GM21360 (cell line): ENCODE data around the gene ATXN2.
"Not testable (repeated sequence)": the region's sequence is repeated elsewhere in the genome, so short reads cannot be mapped to it uniquely, and the experiment has no call there.

Experiments
- ATAC-seq: cut with Tn5 transposase; IDR thresholded peaks from one replicate; pipeline ENCODE4 v1.9.1; 2021; ENCODE audit warnings: mild to moderate bottlenecking, moderate library complexity; ENCODE audit not compliant: unreplicated experiment

Gene ATXN2

DNA sequence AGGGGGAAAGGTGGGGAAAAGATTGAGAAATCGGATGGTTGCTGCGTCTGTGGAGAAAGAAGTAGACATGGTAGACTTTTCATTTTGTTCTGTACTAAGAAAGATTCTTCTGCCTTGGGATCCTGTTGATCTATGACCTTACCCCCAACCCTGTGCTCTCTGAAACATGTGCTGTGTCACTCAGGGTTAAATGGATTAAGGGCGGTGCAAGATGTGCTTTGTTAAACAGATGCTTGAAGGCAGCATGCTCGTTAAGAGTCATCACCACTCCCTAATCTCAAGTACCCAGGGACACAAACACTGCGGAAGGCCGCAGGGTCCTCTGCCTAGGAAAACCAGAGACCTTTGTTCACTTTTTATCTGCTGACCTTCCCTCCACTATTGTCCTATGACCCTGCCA is 91.4 kb downstream of the ATXN2 start:
- not testable (repeated sequence) for ATAC-seq

DNA sequence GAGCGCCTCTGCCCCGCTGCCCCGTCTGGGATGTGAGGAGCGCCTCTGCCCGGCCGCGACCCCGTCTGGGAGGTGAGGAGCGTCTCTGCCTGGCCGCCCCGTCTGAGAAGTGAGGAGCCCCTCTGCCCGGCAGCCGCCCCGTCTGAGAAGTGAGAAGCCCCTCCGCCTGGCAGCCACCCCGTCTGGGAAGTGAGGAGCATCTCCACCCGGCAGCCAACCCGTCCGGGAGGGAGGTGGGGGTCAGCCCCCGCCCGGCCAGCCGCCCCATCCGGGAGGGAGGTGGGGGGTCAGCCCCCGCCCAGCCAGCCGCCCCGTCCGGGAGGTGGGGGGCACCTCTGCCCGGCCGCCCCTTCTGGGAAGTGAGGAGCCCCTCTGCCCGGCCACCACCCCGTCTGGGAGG is 91.9 kb downstream of the ATXN2 start:
- ATAC-seq = not testable (repeated sequence)

GRCh38 chr12:111506260-111506659 is 92.9 kb downstream of the ATXN2 start:
- no peak for ATAC-seq

DNA sequence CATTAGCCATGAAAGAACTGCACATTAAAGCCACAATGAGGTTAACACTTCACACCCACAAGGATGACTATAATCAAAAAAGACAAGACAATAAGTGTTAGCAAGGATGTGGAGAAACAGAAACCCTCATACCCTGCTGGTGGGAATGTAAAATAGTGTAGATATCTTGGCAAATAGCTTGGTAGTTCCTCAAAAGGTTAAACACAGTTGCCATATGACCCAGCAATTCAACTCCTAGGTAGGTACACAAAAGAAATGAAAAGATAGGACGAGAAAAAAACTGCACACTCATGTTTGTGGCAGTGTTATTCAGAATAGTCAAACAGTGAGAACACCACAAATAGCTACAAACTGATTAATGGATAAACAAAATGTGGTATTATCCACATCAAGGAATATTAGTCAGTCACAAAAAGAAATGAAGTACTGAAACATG is 93.5 kb downstream of the ATXN2 start:
- no peak for ATAC-seq

DNA sequence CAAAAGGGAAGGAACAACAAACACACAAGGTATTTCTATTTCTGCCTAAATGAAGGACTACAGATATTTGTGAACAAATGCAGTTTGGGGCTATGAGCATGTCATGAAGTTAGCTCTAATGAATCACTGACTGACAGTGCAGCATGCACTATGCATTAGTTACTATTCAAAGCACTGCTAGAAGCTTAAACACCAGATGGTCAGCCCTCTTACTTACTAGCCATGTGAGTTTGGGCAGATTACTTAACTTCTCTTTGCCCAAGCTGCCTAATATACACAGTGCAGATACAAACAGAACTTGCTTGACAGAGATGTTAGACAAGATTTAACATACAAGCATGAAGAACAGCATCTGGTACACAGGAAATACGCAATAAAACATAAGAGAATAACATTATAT is 96.0 kb downstream of the ATXN2 start:
- ATAC-seq = no peak

GRCh38 chr12:111494676-111495075 is 104.4 kb downstream of the ATXN2 start:
- no peak for ATAC-seq

DNA sequence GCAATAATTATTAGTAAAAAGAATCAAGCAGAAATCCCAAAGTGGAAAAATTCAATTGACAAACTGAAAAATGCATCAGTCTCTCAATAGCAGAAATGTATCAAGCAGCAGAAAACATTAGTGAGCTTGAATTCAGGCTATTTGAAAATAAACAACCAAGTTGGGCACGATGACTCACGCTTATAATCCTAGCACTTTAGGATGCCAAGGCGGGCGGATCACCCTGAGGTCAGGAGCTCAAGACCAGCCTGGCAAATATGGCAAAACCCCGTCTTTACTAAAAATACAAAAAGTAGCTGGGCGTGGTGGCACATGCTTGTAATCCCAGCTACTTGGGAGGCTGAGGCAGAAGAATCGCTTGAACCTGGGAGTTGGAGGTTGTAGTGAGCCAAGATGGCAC is 106.1 kb downstream of the ATXN2 start:
- ATAC-seq = not testable (repeated sequence)

- ATAC-seq = no peak
These were observed 110.3 kb downstream of the ATXN2 start for GRCh38 chr12:111488798-111489197.

DNA sequence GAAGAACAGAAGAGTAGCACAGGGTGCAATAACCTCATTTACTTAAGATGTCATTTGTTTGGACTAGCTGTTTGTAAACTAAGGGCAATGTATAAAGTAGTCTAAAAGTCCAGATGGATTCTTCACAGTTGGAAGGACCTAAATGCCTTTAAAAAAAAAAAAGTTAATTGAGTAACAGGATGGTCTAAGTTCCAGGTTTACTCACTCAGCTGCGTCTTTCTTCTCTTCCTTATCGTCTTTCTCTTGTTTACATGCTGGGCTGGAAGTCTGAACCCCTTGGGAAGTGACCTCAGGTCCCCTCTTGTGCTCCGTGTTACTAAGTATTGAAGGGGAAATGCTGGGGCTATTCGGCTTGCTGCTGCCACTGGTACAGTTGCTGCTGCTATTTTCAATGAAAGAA is 110.8 kb downstream of the ATXN2 start:
- no peak for ATAC-seq

DNA sequence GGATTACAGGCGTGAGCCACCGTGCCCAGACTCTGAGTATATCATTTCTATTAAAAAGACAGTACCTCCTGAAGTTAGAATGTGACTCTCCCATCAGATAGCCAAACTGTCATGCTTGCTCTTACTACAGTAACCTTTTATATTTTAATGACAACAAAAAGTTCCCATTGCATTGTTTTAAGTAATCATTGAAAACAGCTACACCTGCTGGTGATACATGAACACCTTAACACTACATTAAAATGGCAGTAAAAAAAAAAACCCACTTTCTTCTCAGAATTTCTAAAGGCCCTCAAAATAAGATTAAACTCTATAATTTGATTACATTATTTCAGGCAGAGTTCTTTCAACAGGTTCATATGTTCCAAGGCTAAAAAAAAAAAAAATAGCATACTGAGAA is 116.7 kb downstream of the ATXN2 start:
- ATAC-seq = no peak

- ATAC-seq = no peak
These were observed 127.9 kb downstream of the ATXN2 start for GRCh38 chr12:111471236-111471635.

GRCh38 chr12:111469401-111469800 is 129.7 kb downstream of the ATXN2 start:
- ATAC-seq = no peak

- ATAC-seq = no peak
These were observed 131.3 kb downstream of the ATXN2 start for GRCh38 chr12:111467857-111468241.

DNA sequence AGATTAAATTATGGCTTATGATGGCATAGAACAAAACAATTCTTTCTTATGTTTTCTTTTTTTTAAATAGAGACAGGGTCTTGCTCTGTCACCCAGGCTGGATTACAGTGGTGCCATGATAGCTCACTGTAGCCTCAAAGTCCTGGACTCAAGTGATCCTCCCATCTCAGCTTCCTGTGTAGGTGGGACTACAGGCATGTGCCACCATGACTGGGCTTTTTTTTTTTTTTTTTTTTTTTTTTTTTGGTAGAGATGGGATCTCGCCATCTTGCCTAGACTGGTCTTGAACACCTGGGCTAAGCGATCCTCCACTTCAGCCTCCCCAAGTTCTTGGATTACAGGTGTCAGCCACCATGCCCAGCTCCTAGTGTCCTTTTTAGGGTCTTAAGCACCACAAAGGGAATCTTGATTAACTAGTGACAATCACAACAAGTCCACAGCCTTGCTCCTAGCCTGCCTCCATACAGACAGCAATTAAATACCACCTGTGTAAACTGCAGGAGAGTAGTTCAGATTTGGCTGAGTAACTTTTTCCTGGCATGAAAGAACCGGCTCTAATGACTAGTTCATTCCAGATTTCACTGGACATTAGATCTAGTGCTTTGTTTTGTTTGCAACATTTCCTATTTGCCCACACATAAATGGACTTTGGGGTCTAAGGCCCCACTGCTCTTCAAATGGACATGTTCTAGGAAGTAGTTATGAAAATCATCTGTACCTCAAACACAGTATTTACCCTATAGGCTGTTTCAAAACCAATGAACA is 131.8 kb downstream of the ATXN2 start:
- ATAC-seq = no peak

DNA sequence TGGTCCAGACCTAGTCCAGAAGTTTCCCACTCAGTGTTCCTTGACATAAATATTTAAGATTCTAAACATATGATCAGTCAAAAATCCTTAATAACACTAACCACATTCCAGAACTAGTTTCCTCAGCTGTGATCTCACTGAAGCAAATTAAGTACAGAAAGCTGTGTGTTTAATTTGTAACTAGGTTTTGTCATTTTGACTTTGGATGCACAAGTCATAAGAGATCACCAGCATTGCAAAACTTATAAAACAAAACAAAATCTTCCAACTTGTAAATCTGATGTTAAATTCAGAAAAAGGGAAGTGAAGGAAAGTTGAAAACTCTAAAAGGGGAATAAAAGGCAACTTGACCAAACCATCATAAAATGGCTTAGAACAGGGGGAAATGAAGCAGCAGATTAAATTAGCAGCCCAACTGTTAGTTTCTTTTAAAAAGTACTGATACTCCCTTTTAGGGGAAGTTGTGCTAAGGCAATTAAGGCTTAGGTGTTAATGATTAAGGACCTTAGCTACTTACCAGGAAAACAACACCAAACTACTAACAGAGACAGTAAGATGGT is 136.8 kb downstream of the ATXN2 start:
- ATAC-seq = no peak

GRCh38 chr12:111460111-111460510 is 139.0 kb downstream of the ATXN2 start:
- not testable (repeated sequence) for ATAC-seq

- no peak for ATAC-seq
These were observed 140.5 kb downstream of the ATXN2 start for GRCh38 chr12:111458546-111459172.

- no peak for ATAC-seq
These were observed 141.5 kb downstream of the ATXN2 start for GRCh38 chr12:111457577-111457976.

DNA sequence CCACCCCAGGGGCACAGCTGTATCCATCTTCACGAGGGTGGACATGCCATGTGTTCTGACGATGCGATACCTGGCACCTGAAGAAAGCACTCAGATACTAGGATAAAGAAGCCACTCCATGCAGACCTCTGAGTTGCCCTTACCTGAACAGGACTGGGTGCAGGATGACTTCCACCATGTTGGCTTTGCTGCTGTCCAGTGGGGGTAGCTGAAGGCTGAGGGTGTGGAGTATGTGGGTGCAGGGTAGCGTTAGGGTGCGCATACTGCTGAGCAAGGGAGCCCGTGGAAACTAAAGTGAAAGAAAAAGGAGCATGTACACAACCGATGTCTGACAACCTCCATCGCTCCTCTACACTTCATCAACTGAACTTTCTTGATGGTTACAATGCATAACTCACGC is 142.0 kb downstream of the ATXN2 start:
- ATAC-seq = no peak

GRCh38 chr12:111455448-111456320 is 143.4 kb downstream of the ATXN2 start:
- ATAC-seq = no peak

GRCh38 chr12:111454716-111455447 is 144.2 kb downstream of the ATXN2 start:
- no peak for ATAC-seq
